OCI-LY3 (cell line): ENCODE results near the gene SPP2.

Experiments used
- H2AFZ ChIP-seq: fragments of 200-600, 300-600 bp; shearing (Covaris generic); 2 replicates; pipeline ENCODE4 v1.6.0; 2014; ENCODE audit warnings: antibody characterized with exemption, low read depth, low read length
- H3K27ac ChIP-seq: fragments of 200-600, 300-600 bp; sonication (generic); 2 replicates; pipeline ENCODE4 v1.5.1; 2014; ENCODE audit warnings: mild to moderate bottlenecking, low read length, moderate library complexity, mixed read lengths
- H3K27me3 ChIP-seq: fragments of 200-600, 300-600 bp; sonication (generic); 2 replicates; pipeline ENCODE4 v1.6.1; 2014; ENCODE audit warnings: low read depth, low read length, mixed read lengths
- H3K36me3 ChIP-seq: fragments of 200-600, 300-600 bp; sonication (generic); replicated peaks from 2 replicates; pipeline ENCODE3; 2014; ENCODE audit warnings: low read depth, low read length, mixed read lengths
- H3K4me1 ChIP-seq: fragments of 300-600, 200-600 bp; sonication (generic); 2 replicates; pipeline ENCODE4 v1.6.1; 2014; ENCODE audit warnings: low read length, mixed read lengths
- H3K4me2 ChIP-seq: fragments of 200-600, 300-600 bp; sonication (generic); 2 replicates; pipeline ENCODE4 v1.6.1; 2014; ENCODE audit warnings: low read length, mixed read lengths
- H3K4me3 ChIP-seq: fragments of 300-600, 200-600 bp; sonication (generic); 2 replicates; pipeline ENCODE4 v1.5.1; 2014; ENCODE audit warnings: antibody characterized with exemption, mild to moderate bottlenecking, low read length, moderate library complexity
- H3K79me2 ChIP-seq: fragments of 300-600, 200-600 bp; shearing (Covaris generic); 2 replicates; pipeline ENCODE4 v1.6.1; 2014; ENCODE audit warnings: mild to moderate bottlenecking, low read length, mixed read lengths
- H3K9ac ChIP-seq: fragments of 300-600, 200-600 bp; shearing (Covaris generic); 2 replicates; pipeline ENCODE4 v1.6.0; 2014; ENCODE audit warnings: mild to moderate bottlenecking, low read length, moderate library complexity
- H3K9me3 ChIP-seq: fragments of 200-600, 300-600 bp; shearing (Covaris generic); 2 replicates; pipeline ENCODE4 v1.6.1; 2014; ENCODE audit warnings: low read length, mixed read lengths; ENCODE audit not compliant: insufficient read depth
- H4K20me1 ChIP-seq: fragments of 200-600, 300-600 bp; sonication (generic); 2 replicates; pipeline ENCODE4 v1.6.1; 2016; ENCODE audit warnings: low read length, mixed read lengths; ENCODE audit not compliant: insufficient read depth
- EZH2phosphoT487 ChIP-seq: fragments of 200-600 bp; shearing (Covaris generic); IDR thresholded peaks from 2 replicates; pipeline ENCODE4 v1.6.1; 2018; ENCODE audit warnings: antibody characterized with exemption, mixed run types, low read depth
- TF ChIP-seq, protein P1 (sequence below): fragments of 200-600, 300-600 bp; sonication (generic); IDR thresholded peaks from 2 replicates; pipeline ENCODE4 v1.5.1; 2014; ENCODE audit warnings: antibody characterized with exemption, low read length, low read depth

The SPP2 gene

DNA sequence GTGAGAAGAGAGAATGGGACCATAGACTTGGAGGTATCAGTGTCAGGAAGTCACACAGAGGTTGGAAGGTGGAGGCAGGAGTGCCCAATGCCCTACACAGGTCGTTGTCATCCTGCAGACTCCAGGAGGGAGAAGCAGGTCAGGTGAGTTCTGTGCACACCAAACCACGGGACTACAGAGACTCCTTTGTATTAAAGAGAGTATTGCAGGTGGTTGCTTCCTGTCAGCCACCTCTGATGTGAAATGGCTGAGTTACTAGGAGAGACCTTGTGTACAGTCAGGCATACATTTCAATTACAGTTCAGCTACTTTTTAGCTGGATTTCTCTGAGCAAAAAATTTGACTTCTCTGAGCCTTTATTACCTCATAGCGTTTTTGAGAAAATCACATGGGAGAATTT, 51.6 kb downstream of the SPP2 start:
- TF ChIP-seq EZH2phosphoT487: no peak
- TF ChIP-seq, protein P1, sequence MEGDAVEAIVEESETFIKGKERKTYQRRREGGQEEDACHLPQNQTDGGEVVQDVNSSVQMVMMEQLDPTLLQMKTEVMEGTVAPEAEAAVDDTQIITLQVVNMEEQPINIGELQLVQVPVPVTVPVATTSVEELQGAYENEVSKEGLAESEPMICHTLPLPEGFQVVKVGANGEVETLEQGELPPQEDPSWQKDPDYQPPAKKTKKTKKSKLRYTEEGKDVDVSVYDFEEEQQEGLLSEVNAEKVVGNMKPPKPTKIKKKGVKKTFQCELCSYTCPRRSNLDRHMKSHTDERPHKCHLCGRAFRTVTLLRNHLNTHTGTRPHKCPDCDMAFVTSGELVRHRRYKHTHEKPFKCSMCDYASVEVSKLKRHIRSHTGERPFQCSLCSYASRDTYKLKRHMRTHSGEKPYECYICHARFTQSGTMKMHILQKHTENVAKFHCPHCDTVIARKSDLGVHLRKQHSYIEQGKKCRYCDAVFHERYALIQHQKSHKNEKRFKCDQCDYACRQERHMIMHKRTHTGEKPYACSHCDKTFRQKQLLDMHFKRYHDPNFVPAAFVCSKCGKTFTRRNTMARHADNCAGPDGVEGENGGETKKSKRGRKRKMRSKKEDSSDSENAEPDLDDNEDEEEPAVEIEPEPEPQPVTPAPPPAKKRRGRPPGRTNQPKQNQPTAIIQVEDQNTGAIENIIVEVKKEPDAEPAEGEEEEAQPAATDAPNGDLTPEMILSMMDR: no peak
- Histone ChIP-seq H3K27ac (no peak overlapping the region), H2AFZ (no peak overlapping the region), H3K4me3 (no peak overlapping the region), H3K4me1 (peaks cover 12% of the 10 kb centered on the region), H3K9ac (no peak overlapping the region), H3K36me3 (no peaks in the 10 kb centered on the region), H3K79me2 (no peaks in the 10 kb centered on the region), H3K27me3 (peaks cover 14% of the 10 kb centered on the region), H3K9me3 (no peaks in the 10 kb centered on the region), H4K20me1 (0 out of 2 replicates have a peak, but pooled peaks cover under 1% of the 10 kb centered on the region), H3K4me2 (no peak overlapping the region)

DNA sequence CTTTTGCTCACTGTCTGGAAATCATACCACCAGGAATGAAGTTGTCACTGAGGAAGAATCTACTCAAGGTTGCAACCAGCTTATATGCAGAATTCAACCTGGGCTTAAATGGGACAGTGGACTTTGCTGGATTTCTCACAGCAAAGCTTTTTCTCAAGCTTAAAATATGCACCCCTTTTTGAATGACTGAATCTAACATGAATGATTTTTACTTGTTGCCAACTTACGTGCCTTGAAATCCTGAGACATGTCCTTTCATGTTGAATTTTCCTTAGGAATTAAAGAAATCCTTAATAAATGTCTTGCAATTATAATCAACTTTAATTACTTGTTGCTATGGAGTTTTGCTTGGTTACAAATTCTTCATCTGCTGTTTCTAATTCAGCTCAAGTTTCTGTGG, 57.4 kb downstream of the SPP2 start:
- Histone ChIP-seq H4K20me1 (no peaks in the 10 kb centered on the region), H3K79me2 (no peaks in the 10 kb centered on the region), H3K36me3 (no peaks in the 10 kb centered on the region), H2AFZ (no peak overlapping the region), H3K4me2 (no peak overlapping the region), H3K27ac (no peak overlapping the region), H3K9ac (no peak overlapping the region), H3K9me3 (no peaks in the 10 kb centered on the region), H3K27me3 (no peaks in the 10 kb centered on the region), H3K4me3 (no peak overlapping the region), H3K4me1 (no peaks in the 10 kb centered on the region)
- TF ChIP-seq, protein P1: no peak
- TF ChIP-seq EZH2phosphoT487: no peak

DNA sequence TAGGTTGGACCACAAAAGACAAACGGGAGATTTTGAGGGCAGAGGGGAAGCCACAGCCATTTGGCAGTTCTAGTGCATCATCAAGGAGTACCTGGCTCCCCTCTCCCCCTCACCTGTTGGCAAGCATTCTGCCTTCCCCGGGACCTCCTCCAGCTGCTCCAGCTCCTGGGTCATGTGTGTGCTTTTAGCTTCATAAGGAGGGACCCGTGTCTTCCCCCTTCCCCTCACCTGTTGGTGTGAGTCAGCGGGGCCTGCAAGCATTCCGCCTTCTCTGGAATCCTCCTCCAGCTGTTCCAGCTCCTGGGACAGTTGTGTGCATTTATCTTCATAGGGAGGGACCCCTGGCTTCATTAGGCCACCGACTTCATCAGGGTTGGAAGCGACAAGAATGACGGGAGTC, 58.8 kb downstream of the SPP2 start:
- Histone ChIP-seq H3K27ac (no peak overlapping the region), H3K36me3 (no peaks in the 10 kb centered on the region), H2AFZ (no peak overlapping the region), H3K4me2 (no peak overlapping the region), H3K9me3 (no peaks in the 10 kb centered on the region), H3K9ac (no peak overlapping the region), H4K20me1 (no peaks in the 10 kb centered on the region), H3K79me2 (no peaks in the 10 kb centered on the region), H3K4me3 (no peak overlapping the region), H3K4me1 (no peaks in the 10 kb centered on the region), H3K27me3 (no peaks in the 10 kb centered on the region)
- TF ChIP-seq, protein P1: no peak
- no peak for TF ChIP-seq EZH2phosphoT487

DNA sequence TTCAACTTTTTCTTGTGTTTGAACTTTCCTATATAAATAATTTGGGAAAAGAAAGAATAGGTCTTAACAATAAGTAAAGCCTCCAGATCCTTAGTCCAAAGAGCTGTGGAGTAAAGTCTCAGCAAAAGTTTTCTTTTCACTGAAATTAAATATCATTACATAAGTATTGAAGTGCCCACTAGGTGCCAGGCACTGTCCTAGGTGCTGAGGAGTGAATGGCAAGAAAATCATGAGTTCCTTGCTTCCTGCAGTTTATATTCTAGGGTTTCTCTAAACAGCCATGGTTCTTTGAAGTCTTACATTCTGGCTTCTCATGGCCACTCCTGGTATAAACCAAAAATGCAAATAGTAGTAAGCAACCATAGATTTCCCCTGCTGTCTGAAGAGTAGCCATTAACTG, 59.7 kb downstream of the SPP2 start:
- H3K36me3 ChIP-seq: no peaks in the 10 kb centered on the region
- H3K4me2 ChIP-seq: no peak overlapping the region
- no peaks in the 10 kb centered on the region for H3K27me3 ChIP-seq
- H3K4me3 ChIP-seq: no peak overlapping the region
- H3K4me1 ChIP-seq: no peaks in the 10 kb centered on the region
- no peaks in the 10 kb centered on the region for H4K20me1 ChIP-seq
- H3K27ac ChIP-seq: no peak overlapping the region
- TF ChIP-seq, protein P1: no peak
- TF ChIP-seq EZH2phosphoT487: no peak
- no peaks in the 10 kb centered on the region for H3K9me3 ChIP-seq
- no peaks in the 10 kb centered on the region for H3K79me2 ChIP-seq
- H3K9ac ChIP-seq: no peak overlapping the region
- no peak overlapping the region for H2AFZ ChIP-seq
